ENCODE data around the gene CELSR3.

DNA sequence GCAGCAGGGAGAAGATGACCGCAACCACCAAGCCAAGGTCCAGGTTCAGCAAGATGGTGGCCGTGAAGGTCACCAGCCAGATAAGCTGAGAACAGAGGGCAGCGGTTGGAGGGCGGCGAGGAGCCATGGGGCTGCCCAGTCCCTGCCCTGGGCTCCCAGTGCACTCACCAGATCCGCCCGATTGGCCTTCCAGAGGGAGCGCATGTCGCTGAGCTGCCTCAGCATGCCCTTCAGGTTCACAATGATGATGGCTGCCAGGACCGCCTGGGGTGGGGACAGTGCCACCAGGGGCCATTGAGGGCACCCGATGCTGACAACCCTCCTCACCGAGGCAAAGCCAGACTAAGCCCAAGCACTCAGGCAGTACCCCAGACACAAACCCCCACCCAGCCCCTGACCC is 32.8 kb downstream of the CELSR3 start:
- no peak for TF ChIP-seq EZH2 (IDR thresholded peaks at IDR 0.05; ENCODE audit: borderline replicate concordance, low read length)
- TF ChIP-seq, protein P1, sequence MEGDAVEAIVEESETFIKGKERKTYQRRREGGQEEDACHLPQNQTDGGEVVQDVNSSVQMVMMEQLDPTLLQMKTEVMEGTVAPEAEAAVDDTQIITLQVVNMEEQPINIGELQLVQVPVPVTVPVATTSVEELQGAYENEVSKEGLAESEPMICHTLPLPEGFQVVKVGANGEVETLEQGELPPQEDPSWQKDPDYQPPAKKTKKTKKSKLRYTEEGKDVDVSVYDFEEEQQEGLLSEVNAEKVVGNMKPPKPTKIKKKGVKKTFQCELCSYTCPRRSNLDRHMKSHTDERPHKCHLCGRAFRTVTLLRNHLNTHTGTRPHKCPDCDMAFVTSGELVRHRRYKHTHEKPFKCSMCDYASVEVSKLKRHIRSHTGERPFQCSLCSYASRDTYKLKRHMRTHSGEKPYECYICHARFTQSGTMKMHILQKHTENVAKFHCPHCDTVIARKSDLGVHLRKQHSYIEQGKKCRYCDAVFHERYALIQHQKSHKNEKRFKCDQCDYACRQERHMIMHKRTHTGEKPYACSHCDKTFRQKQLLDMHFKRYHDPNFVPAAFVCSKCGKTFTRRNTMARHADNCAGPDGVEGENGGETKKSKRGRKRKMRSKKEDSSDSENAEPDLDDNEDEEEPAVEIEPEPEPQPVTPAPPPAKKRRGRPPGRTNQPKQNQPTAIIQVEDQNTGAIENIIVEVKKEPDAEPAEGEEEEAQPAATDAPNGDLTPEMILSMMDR (conservative IDR thresholded peaks at IDR 0.05 in 1 of 2, IDR thresholded peaks at IDR 0.05 in 1 of 2; ENCODE audit: extremely low read depth in 1 of 2, insufficient read depth in 1 of 2, low read depth in 1 of 2, low read length in 2 of 2): no peak
